Mucosa of stomach (tissue), 1 donor: Measurements from ENCODE around the gene NFATC2IP.
"Not testable (repeated sequence)": the region's sequence is repeated elsewhere in the genome, so short reads cannot be mapped to it uniquely, and the experiment has no call there.

Source experiments
- H3K27me3 ChIP-seq: one replicate; pipeline ENCODE4 v1.7.0; 2013; ENCODE audit warnings: mild to moderate bottlenecking, low read length; ENCODE audit not compliant: control insufficient read depth, insufficient read depth
- H3K36me3 ChIP-seq: one replicate; pipeline ENCODE4 v1.7.0; 2013; ENCODE audit warnings: low read length; ENCODE audit not compliant: control insufficient read depth, insufficient read depth
- H3K4me1 ChIP-seq: one replicate; pipeline ENCODE4 v1.7.0; 2013; ENCODE audit warnings: mild to moderate bottlenecking, low read length; ENCODE audit not compliant: control insufficient read depth, insufficient read depth
- H3K4me3 ChIP-seq: one replicate; pipeline ENCODE4 v1.7.0; 2013; ENCODE audit warnings: low read length
- H3K9ac ChIP-seq: one replicate; pipeline ENCODE4 v1.7.0; 2013; ENCODE audit warnings: mild to moderate bottlenecking, low read length, moderate library complexity
- H3K9me3 ChIP-seq: one replicate; pipeline ENCODE4 v1.7.0; 2013; ENCODE audit warnings: mild to moderate bottlenecking, low read length, moderate library complexity; ENCODE audit not compliant: control insufficient read depth
- donor health status: Pancreatic carcinoma.

Gene NFATC2IP

GRCh38 chr16:28915181-28915580 lies 35.6 kb upstream of the NFATC2IP start:
- Histone ChIP-seq H3K27me3 (no peaks in the 10 kb centered on the region), H3K9me3 (no peaks in the 10 kb centered on the region), H3K4me3 (no peak overlapping the region), H3K9ac (no peak overlapping the region), H3K36me3 (peaks cover 7% of the 10 kb centered on the region), H3K4me1 (peaks cover 5% of the 10 kb centered on the region)

GRCh38 chr16:28917095-28917494 lies 33.6 kb upstream of the NFATC2IP start:
- no peak overlapping the region for H3K4me3 ChIP-seq
- H3K9me3 ChIP-seq: no peaks in the 10 kb centered on the region
- peaks cover 7% of the 10 kb centered on the region for H3K36me3 ChIP-seq
- no peaks in the 10 kb centered on the region for H3K4me1 ChIP-seq
- H3K27me3 ChIP-seq: no peaks in the 10 kb centered on the region
- H3K9ac ChIP-seq: no peak overlapping the region

- Histone ChIP-seq H3K9ac (no peak overlapping the region), H3K4me3 (no peak overlapping the region), H3K9me3 (no peaks in the 10 kb centered on the region), H3K4me1 (peaks cover 7% of the 10 kb centered on the region), H3K36me3 (peaks cover 7% of the 10 kb centered on the region), H3K27me3 (no peaks in the 10 kb centered on the region)
Measured at GRCh38 chr16:28918698-28919097, 32.0 kb upstream of the NFATC2IP start.

GRCh38 chr16:28923231-28923587 lies 27.5 kb upstream of the NFATC2IP start:
- Histone ChIP-seq H3K36me3 (peaks cover 7% of the 10 kb centered on the region), H3K9ac (peak overlapping the region; percentile 97), H3K9me3 (no peaks in the 10 kb centered on the region), H3K4me1 (peaks cover 15% of the 10 kb centered on the region), H3K27me3 (no peaks in the 10 kb centered on the region), H3K4me3 (no peak overlapping the region)

GRCh38 chr16:28923652-28924398 lies 26.9 kb upstream of the NFATC2IP start:
- H3K4me3 ChIP-seq: peak overlapping the region; percentile 29
- no peaks in the 10 kb centered on the region for H3K9me3 ChIP-seq
- peak overlapping the region; percentile 97 for H3K9ac ChIP-seq
- no peaks in the 10 kb centered on the region for H3K27me3 ChIP-seq
- peaks cover 4% of the 10 kb centered on the region for H3K36me3 ChIP-seq
- H3K4me1 ChIP-seq: peaks cover 15% of the 10 kb centered on the region

GRCh38 chr16:28924399-28924761 lies 26.4 kb upstream of the NFATC2IP start:
- Histone ChIP-seq H3K9ac (peak overlapping the region; percentile 97), H3K4me1 (peaks cover 15% of the 10 kb centered on the region), H3K27me3 (no peaks in the 10 kb centered on the region), H3K36me3 (no peaks in the 10 kb centered on the region), H3K9me3 (no peaks in the 10 kb centered on the region), H3K4me3 (peak overlapping the region; percentile 29)

- Histone ChIP-seq H3K9ac (peak within 1 kb of the TSS; percentile 97), H3K4me3 (peak within 1 kb of the TSS; percentile 61), H3K9me3 (no peaks in the 10 kb centered on the region), H3K27me3 (no peaks in the 10 kb centered on the region), H3K36me3 (no peaks in the 10 kb centered on the region), H3K4me1 (peaks cover 15% of the 10 kb centered on the region)
Measured at GRCh38 chr16:28924762-28925385, 25.9 kb upstream of the NFATC2IP start, which contains the start of gene RABEP2. Gene RABEP2 (minus strand): TSS chr16:28925238. CDS start chr16:28925163, 75 bp downstream.

GRCh38 chr16:28925386-28926228 lies 25.1 kb upstream of the NFATC2IP start:
- peak overlapping the region; percentile 97 for H3K9ac ChIP-seq
- H3K4me1 ChIP-seq: peaks cover 15% of the 10 kb centered on the region
- H3K36me3 ChIP-seq: no peaks in the 10 kb centered on the region
- H3K9me3 ChIP-seq: no peaks in the 10 kb centered on the region
- no peaks in the 10 kb centered on the region for H3K27me3 ChIP-seq
- peak overlapping the region; percentile 61 for H3K4me3 ChIP-seq

GRCh38 chr16:28926284-28926683 lies 24.5 kb upstream of the NFATC2IP start:
- not testable (repeated sequence) for H3K36me3 ChIP-seq, H3K4me3 ChIP-seq, H3K27me3 ChIP-seq, H3K9me3 ChIP-seq, H3K9ac ChIP-seq
- H3K4me1 ChIP-seq: peaks cover 15% of the 10 kb centered on the region

GRCh38 chr16:28927815-28928214 lies 22.9 kb upstream of the NFATC2IP start:
- Histone ChIP-seq H3K4me1 (peaks cover 15% of the 10 kb centered on the region), H3K36me3 (no peaks in the 10 kb centered on the region), H3K27me3 (no peaks in the 10 kb centered on the region), H3K9me3 (no peaks in the 10 kb centered on the region), H3K4me3 (no peak overlapping the region), H3K9ac (no peak overlapping the region)

- Histone ChIP-seq H3K36me3 (no peaks in the 10 kb centered on the region), H3K9ac (no peak overlapping the region), H3K4me1 (no peaks in the 10 kb centered on the region), H3K4me3 (no peak overlapping the region), H3K9me3 (no peaks in the 10 kb centered on the region), H3K27me3 (no peaks in the 10 kb centered on the region)
Measured at GRCh38 chr16:28930203-28930602, 20.5 kb upstream of the NFATC2IP start.

- H3K9me3 ChIP-seq: no peaks in the 10 kb centered on the region
- no peaks in the 10 kb centered on the region for H3K27me3 ChIP-seq
- H3K4me3 ChIP-seq: no peak overlapping the region
- H3K9ac ChIP-seq: no peak overlapping the region
- H3K36me3 ChIP-seq: no peaks in the 10 kb centered on the region
- H3K4me1 ChIP-seq: no peaks in the 10 kb centered on the region
Measured at GRCh38 chr16:28930652-28931051, 20.1 kb upstream of the NFATC2IP start.
